NCI-H187 (cell line): ENCODE results near the gene NXPH1.

Source experiments
- DNase-seq, 2 experiments: peaks; one replicate each; lab custom pipeline; 2025; lab: John Stamatoyannopoulos, UW

Gene NXPH1

DNA sequence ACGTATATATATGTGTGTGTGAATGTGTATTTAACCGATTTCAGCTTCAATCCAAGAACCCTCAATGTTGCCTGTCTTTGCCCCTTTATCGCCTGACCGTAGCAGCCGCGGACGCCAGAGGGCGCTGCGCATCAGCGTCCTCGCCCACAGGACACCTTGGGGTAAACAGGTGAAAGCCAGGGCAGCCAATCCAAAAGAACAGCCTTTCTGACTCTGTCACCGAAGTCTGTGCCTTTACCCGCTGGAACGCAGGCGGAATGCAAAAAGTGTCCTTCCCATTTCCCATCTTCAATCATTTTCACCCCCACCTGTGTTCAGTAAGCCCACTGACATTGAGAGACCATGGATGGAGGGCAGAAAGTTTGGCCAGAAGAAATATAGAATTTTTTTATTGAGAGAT is 3.6 kb downstream of the NXPH1 start:
- peak; percentile 18 to 49 for DNase-seq

DNA sequence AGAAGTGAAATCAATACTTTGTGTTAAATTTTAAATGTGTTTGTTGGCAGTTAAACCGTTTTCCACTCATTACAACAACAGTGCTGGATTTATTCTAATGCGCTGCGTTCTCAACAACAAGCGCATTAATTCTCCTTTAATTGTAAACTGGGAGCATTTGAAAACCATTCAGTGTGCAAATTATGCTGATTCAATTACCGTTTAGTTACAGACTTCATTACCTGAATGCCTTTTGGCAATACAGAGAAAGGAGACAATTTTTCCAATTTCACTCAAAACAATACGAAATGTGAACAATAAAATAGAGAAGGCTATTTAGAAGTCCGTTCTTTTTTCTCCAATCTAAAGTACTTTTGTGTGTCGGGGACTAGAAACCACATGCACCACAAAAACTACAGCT is 4.2 kb downstream of the NXPH1 start:
- DNase-seq: no peak

DNA sequence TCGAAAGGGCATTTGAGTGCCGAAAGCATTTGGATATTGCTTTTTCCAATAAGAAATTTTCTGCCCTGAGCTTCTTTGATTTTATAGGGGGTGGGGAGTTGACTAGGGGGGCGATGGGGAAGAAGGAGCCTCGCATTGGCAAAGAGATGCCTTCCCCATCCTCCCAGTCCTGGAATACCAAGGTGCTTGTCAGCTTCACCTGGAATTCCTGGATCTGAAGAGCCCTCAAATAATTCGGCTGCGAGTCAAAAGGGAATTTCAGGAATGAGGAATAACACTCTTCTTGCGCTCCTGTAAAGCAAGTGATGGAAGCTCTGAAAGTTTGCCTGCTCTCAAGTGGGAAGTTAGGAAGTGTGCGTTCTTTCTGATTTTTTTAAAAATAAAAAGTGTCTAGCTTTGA is 7.3 kb downstream of the NXPH1 start:
- DNase-seq: no peak

DNA sequence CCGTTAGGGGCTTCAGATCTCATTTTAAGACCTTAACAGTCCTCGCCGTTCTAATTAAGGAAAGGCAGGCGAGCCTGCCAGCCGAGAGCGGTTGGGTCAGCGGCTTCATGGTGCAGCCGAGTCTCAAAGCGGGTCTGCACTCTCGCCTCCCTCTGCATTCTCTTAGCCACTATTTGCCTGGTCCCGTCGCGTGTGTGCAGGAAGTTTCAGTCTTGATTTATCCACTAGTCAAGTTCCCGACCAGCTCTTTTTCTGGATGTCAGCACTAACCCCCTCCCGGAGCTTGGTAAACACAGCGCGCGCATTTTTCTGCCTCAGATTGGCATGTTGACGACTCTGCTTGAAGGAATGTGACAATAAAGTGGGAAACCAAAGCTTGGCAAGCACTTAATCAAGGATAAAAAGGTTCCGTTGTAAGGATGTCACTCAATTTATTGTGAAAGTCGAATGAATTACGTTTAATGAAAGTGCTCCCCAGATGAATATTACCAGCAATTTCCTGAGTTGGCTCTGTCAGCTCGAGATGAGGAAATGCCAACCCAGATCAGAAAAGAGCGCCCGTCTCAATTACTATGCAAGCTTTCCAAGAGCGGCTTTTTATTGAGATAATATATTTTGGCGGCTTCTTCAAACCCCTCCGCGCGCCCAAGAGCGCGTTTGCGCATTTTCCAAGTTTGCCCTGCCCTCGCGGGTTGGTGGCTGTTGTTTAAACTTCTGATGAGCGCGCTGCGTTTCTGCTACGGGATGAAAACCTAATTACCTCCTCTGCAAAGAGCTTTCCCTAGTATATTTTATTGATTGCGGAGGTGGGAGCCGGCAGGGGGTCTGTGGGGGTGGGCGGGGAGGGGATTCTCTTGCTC is 7.9 kb downstream of the NXPH1 start:
- no peak for DNase-seq

DNA sequence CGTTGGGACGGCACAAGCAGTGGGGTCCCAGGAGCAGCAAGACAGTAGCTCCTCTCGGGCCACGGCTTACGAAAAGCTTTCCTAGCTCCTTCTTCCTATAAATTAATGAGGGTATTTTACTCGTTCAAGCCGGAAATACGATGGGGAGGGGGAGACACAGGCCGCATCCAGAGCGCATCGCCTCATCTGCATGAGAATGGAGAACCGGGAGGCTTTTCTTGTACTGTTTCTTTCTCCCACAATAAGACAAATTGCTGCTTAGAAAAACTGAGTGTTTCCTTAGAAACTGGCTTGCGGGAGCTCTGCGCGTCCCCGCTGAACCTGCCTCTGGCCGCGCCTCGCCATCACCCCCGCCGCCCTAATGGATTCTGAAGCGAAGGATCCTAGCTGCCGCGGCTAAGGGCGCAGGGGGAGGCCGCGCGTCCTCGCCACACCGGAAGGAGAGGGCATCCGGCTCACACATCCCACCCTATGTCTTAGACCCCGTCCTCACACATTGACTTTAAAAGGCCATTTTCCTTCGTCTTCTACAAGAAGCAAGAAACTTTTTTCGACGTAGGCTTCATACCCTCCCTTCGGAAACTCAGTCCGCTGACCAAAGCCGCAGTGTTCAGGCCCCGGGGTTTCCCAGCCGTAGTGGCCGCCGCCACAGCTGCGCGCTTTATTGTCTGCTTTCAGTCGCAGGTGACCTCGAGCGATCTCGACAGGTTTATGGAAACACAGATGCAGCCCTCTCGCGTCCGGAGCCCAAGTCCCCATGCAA is 8.8 kb downstream of the NXPH1 start:
- no peak for DNase-seq

DNA sequence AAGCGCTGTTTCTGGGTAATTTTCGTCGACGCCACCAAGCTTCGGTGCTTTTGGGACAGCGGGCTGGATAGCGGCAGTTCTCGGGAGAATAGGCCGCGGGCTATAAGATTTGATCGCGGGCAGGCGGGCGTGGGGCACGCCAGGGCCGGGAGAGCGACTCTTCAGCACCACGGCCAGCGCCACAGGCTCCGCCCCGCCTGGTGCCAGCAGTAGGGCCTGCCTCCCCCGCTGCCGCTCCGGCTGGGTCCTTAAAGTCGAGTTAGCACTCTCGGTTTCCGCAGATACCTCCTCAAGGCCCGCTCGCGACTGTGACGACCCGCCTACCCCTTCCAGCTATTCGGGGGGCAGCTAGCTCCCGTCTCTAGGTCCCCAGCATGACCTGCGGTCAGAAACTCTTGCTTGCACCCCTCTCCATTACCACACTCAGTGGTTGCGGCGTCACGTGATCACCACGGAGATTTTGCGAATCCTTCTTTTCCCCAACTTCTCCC is 9.4 kb downstream of the NXPH1 start:
- DNase-seq: no peak

DNA sequence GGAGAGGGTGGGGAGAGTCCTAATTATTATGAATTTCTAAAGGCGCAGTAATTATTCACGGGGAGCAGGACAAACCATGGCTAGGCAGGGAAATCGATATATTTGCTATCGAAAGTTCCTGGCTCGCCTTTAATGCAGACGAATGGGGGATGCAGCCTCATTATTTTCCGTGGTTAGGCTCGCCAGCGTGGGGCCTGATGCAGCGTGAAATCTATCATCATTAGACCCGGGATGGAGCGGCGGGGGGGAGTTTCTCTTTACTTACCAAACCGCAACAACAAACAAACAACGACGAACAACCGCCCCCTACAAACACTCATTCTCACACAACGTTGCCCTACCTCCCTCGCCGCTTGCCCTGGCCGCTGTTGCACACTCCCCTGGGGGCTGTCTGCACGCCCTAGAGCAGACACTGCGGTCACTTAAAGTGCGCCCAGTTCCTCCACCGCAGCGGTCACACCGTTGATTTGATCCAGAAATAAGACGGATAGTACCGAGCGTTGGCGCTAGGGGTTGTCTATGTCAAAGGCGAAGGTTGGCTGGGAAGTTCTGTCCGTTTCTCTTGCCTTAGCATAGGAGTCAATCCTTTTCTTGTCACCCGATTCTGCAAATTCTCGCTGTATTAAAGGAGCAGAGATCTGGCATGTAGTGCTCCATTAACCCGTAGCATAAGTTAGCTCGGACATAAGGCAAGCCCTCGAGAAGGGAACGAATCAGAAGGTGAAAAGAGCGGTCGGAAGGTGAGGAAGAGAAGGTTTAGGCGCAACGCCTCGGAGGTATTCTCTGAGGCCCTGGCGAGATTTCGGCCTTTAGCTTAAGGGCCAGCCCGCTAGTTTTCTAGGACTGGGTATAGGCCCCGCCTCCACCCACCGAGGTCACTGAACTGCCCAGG is 10.4 kb downstream of the NXPH1 start:
- DNase-seq: no peak

DNA sequence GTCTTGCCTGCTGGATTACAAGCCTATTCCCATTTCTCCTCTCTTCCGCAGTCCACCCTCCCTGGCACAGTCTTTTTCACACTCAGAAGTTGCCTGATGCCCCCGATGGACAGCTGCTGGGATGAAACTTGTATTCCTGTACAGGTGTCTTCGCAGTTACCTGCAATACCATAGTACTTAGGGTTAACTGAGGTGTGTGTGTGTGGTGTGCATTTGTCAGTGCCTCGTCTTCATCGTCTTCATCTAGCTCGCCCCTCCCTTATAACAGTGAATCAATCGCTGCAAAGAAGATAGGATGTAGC is 11.0 kb downstream of the NXPH1 start:
- no peak for DNase-seq

DNA sequence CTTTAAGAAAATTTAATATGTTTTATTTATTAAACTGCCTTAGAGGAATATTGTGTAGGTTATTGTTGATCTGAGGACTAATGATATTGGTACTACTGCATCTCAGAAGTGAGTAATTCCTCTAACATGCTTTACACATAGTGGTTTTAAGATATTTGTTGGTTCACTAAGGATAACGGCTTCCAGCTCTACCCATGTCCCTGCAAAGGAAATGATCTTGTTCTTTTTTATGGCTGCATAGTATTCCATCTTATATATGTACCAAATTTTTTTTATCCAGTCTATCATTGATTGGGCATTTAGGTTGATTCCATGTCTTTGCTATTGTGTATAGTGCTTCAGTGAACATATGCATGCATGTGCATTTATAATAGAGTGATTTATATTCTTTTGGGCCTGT is 20.1 kb downstream of the NXPH1 start:
- DNase-seq: no peak

DNA sequence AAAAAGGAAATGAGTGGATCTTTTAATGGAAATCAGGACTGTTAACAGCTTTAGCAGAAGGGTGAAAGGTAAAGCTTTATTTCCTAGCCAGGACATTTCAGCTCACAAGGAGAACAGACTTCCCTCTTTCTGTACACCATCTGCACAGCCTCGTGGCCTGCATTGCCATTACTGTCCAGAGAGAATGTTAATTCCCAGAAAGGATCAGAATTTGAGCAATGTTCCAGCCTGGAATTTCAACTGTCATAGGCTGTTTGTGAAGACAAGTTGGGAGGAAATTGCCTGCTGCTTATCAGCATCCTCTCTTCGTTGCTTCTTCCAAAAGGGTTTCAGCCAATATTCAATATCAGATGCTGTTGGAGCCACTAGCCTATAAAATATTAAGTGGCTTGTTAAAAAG is 22.0 kb downstream of the NXPH1 start:
- DNase-seq: no peak

DNA sequence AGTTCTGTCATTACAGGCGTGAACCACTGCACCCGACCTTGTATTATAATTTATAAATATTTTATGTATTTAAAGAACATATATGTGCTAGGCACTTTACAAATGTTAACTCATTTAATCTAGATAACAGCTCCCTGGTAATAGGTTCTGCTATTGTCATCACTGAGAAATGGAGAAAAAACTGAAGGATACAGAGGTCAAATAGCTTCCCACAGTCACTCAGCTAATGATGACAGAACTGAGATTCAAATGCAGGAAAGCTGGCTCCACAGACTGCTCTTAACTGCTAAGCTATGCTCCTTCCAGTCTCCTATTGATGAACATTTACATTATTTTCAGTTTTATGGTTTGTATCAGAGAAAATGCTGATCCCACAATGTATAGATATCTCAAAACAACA is 28.9 kb downstream of the NXPH1 start:
- no peak for DNase-seq

DNA sequence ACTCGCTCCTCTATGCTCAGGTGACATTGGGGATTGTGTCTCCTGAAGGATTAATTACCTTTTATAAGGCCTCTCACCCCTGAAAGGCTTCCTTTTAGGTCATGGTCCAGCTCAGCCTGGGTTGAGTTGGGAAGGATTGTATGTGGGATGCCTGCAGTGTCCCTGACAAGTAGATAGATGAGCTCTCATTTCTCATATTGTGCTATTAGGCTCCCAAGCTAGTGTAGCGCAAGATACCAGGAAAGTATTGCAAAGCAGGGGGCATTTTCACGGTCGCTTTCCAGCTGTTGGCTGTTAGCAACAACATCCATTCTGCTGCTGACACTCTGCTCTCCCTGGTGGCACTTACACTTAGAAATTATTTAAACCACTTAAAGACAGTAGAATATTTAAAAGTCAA is 31.9 kb downstream of the NXPH1 start:
- no peak for DNase-seq

DNA sequence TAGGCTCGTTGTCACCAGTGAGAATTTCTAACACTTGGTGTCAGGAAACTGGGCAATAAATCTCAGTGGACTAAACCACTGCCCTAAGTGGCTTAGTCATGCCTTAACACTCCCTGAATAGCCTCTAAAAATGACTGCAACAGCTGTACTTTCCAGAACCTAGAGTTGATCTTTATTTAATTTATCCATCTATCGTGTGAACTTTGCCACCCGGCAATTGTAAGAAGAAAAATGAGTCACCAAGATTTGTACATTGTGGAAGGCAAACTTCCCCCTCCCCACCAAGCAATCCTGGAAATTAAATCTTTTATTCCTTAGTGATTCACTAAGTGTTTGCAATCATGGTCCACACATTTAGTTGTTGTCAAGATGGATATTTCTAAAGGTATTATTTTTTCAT is 47.1 kb downstream of the NXPH1 start:
- no peak for DNase-seq

DNA sequence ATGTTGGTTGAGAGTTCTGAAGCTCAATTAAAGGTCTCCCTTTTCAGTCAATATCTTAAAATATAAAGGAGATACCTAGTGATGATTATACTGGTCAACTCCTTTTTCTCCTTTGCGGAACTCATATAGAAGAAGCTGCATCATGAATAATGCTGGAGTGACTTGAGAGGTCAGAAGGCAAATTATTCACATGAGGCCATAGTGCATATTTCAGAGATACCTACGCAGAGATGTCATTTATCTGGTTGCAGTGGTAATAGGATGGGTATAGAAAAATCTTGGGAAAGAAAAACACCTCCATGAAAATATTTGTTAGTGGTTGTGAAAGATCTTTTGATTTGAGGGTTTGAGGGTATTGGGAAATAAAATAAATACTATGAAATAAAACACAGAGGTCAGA is 47.7 kb downstream of the NXPH1 start:
- DNase-seq: no peak

DNA sequence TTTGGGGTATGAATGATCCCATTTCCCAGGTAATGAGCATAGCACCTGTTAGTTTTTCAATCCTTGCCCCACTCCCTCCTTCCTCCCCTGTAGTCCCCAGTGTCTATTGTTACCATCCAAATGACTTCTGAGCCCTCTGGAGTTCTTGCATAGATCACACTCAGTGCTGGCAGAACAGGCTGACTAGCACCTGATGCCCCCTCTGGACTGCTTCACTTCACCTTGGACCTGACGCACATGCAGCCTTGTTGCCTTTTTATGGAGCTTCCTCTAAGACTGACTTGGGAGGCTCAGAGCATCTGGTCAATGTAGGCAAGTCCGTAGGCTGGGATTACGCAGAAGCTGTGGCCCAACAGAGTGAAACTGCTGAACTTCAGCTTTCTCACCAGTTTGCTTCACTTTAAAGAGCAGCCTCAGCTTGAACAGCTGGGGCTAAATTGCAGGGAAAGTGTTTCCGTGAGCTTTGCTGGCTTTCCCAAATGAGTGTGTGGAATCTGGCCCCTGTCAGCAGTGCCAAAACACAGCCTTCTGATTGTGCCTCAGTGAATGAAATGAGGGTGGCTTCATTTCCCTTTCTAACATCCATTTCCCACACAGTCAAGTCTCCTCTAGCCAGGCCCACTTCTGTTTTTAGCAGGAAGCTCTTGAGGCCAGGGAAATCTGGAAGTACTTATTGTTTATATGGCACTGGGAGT is 48.5 kb downstream of the NXPH1 start:
- no peak for DNase-seq

DNA sequence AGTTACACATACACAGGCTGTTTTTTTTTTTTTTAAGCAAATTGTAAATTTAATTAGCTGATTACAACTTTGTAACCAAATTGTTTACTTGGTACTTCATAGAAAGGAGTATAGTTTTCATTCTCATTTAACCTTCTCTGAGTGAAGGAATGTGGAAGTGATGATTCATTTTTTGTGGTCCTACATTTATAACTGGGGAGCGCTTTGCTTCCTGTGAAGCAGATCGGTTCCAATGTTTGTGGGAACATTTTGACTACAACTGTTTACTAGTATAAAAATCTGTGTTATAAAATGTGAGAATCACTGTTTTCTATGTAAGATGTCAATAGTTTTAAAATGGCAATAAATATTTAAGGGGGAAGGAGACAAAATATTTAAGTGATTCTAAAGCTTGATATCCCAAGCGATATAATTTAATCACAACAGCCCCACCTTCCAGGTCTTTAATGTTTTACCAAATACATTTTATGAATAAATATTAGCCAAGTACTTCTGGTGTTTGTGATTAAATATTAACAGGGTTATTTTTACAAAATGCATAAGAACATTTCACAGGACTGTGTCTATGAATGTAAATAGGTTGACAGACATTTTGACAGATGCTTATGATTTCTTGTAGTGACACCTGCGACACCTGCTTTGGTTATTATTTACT is 57.1 kb downstream of the NXPH1 start:
- DNase-seq: no peak

DNA sequence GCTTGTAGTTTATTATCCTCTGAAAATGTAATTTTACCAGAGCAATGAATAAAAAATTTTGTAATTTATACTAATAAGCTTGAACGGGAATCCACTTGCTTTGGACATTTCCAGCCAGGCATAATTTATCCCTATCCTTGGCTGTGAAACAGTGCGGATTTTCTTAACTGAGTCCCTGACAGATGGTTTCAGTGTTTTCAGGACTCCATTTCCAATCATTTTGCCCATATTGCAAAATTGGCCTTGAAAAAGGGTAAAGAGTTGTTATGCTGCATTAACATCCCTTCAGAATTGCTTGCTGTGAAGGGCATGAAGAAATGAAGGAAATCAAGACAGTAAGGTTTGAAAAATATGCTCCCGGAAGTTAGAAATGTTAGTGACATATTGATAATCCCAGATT is 57.7 kb downstream of the NXPH1 start:
- DNase-seq: no peak

DNA sequence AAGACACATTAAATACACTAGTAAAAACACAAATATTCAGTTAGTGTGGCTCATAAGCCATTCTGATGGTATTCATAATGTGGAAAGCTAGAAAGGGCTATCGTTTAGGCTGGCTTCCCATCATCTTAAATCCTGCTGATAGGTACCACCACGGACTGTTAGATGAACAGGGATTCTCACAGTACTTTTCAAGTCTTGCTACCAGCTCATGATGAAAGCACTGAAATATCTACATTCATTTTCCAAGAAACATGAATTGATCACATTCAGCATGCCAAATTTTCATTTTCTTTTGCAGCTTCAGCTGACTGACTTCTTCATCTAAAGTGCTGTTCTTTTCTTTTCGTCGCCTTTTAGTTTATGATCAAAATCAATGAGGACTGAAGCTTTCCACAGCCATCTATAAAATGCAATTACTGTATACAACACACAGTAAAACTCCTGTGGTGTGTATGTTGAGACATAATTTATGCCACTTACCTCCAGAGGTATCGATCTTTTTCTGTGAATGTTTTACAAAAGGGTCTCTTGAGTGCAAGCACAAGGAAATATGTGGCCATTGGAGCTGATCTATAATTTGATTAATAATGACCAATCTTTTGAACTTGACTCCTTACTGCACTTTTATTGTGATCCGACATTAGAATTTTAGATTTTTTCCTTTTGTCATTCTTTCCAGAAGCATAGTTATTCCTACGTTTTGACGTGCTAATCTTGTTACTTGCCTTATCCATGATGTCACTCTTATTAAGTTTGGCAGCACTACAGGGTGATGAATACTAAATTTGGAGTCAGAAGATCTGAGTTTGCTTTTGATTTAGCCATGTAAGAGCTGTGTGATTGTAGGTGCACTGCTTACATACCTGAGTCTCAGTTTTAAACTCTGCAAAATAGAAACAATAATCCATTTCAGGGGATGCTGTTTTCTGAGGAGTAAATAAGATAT is 58.4 kb downstream of the NXPH1 start:
- no peak for DNase-seq

DNA sequence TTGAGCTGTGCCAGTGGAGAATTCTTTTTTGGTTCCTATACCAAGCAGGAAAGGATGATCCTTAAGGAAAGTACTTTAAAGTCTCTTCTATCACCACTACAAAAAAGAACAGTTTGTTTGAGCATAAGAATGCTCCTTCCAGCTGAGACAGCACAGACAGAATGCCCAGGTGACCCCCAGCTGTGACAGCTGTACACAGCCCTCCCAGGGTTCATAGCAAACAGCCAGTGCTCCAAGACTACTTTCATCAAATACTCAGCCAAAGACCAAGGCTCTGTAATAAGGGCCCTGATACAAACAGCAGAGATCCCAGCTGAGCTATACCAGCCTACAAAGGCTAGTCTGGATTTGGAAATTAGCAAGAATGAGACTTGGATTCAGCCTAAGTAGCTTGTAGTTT is 65.7 kb downstream of the NXPH1 start:
- DNase-seq: no peak

DNA sequence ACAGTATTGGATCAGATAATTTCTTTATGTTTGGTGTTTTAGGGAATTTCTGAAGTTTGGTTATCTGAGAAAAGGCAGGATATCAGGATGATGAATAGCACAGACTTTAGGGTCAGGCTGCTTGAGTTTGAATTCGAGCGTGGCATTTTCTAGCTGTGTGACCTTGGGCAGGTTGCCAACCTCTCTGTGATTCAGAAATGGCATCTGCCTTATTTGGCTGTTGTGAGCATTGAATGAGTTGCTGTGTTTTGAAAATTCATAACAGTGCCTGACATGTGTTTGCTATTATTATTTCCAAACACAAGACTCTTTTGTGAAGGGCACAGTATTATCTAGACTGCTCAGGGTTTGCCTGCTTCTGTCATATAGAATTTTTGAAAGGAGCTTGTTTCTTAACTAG is 66.9 kb downstream of the NXPH1 start:
- DNase-seq: no peak
